B cell (primary cell): ENCODE data around the gene ZMYM4. TPM values are rescaled to one million over a fixed set of nuclear protein-coding genes. Genes with fewer than 3 reads are reported as not detected.

ENCODE experiments used
- ATAC-seq: fragments of 200-7000 bp; cut with Tn5 transposase; one replicate; pipeline ENCODE4 v1.10.0; 2021; ENCODE audit warnings: low read depth, mild to moderate bottlenecking, moderate number of reproducible peaks, moderate library complexity
- CTCF ChIA-PET: fragments of 350-600 bp; sonication (Branson Sonifier 250); formaldehyde crosslinking; loops from one replicate; lab custom pipeline; 2021; ENCODE audit warnings: antibody characterized with exemption, inconsistent platforms; lab: Charles Lee
- POLR2A ChIA-PET: fragments of 350-600 bp; sonication (Branson Sonifier 250); formaldehyde crosslinking; loops from one replicate; lab custom pipeline; 2021; ENCODE audit warnings: antibody characterized with exemption; lab: Charles Lee
- DNase-seq: peaks from one replicate; pipeline ENCODE4 v3.0.0; 2013
- H2AFZ ChIP-seq: 2 replicates; pipeline ENCODE4 v1.6.1; 2012; ENCODE audit warnings: mild to moderate bottlenecking, low read depth, low read length; ENCODE audit not compliant: insufficient read depth, poor library complexity, severe bottlenecking
- H3K27ac ChIP-seq, 2 donors: 1 replicate in 1 of 2; 2 replicates in 1 of 2; pipeline ENCODE4 v1.5.1; 2012 to 2013; ENCODE audit warnings: low read length in 2 of 2, mild to moderate bottlenecking in 2 of 2, moderate library complexity in 1 of 2
- H3K27me3 ChIP-seq, 4 experiments: fragments of 200-600 bp in 1 of 4; sonication (generic) in 1 of 4; replicated peaks in 1 of 4; 1 replicate in 2 of 4; 2 replicates in 2 of 4; pipeline versions ENCODE4 v1.6.1 to v1.7.0; 2013 to 2016; ENCODE audit warnings: low read length in 3 of 4, mild to moderate bottlenecking in 2 of 4, mixed read lengths in 1 of 4, moderate library complexity in 1 of 4; ENCODE audit not compliant: insufficient read depth in 4 of 4, control insufficient read depth in 3 of 4; ENCODE audit errors: control extremely low read depth in 1 of 4
- H3K36me3 ChIP-seq, 2 experiments: replicated peaks in 1 of 2; 1 replicate in 1 of 2; 2 replicates in 1 of 2; pipeline versions ENCODE4 v1.6.1 to v1.7.1; 2013; ENCODE audit warnings: low read length in 1 of 2; ENCODE audit not compliant: insufficient read depth in 2 of 2, control insufficient read depth in 1 of 2; ENCODE audit errors: control extremely low read depth in 1 of 2, extremely low read depth in 1 of 2
- H3K4me1 ChIP-seq, 2 donors: fragments of 200-600 bp in 1 of 2; sonication (generic) in 1 of 2; 1 replicate in 1 of 2; 2 replicates in 1 of 2; pipeline versions ENCODE4 v1.5.1 to v1.6.1; 2013 to 2017; ENCODE audit warnings: low read length in 2 of 2; ENCODE audit not compliant: control insufficient read depth in 2 of 2, insufficient read depth in 2 of 2
- H3K4me2 ChIP-seq: replicated peaks from 2 replicates; pipeline ENCODE3; 2012; ENCODE audit warnings: mild to moderate bottlenecking, low read depth, low read length; ENCODE audit not compliant: poor library complexity, severe bottlenecking
- H3K4me3 ChIP-seq, 5 experiments: fragments of 200-600 bp in 1 of 5; sonication (generic) in 1 of 5; 1 replicate in 3 of 5; 2 replicates in 2 of 5; pipeline versions ENCODE4 v1.5.1 to v1.7.0; 2011 to 2016; ENCODE audit warnings: low read length in 4 of 5, mild to moderate bottlenecking in 4 of 5, low read depth in 2 of 5, control low read depth in 1 of 5, moderate library complexity in 1 of 5; ENCODE audit not compliant: insufficient read depth in 1 of 5; ENCODE audit errors: control extremely low read depth in 1 of 5, extremely low read depth in 1 of 5
- H3K79me2 ChIP-seq: fragments of 200-600 bp; sonication (generic); one replicate; pipeline ENCODE4 v1.6.0; 2016; ENCODE audit warnings: low read length; ENCODE audit not compliant: control insufficient read depth, insufficient read depth
- H3K9ac ChIP-seq: fragments of 200-600 bp; sonication (generic); 2 replicates; pipeline ENCODE4 v1.6.1; 2017; ENCODE audit warnings: mild to moderate bottlenecking, low read length, moderate library complexity
- H3K9me3 ChIP-seq, 3 donors: one replicate each; pipeline versions ENCODE4 v1.6.1 to v1.7.1; 2013; ENCODE audit warnings: low read length in 2 of 3; ENCODE audit not compliant: control insufficient read depth in 2 of 3, insufficient read depth in 1 of 3; ENCODE audit errors: control extremely low read depth in 1 of 3
- H4K20me1 ChIP-seq: 2 replicates; pipeline ENCODE4 v1.6.0; 2012; ENCODE audit warnings: mild to moderate bottlenecking, low read length; ENCODE audit not compliant: insufficient read depth, control insufficient read depth, poor library complexity, severe bottlenecking
- H3K27ac Mint-ChIP-seq: one replicate; pipeline ENCODE4 v1.8.0; 2021; ENCODE audit warnings: mixed read lengths
- H3K27me3 Mint-ChIP-seq: one replicate; pipeline ENCODE4 v1.8.0; 2021; ENCODE audit warnings: mixed read lengths
- H3K4me1 Mint-ChIP-seq: one replicate; pipeline ENCODE4 v1.8.0; 2021; ENCODE audit warnings: mixed read lengths
- H3K4me3 Mint-ChIP-seq: one replicate; pipeline ENCODE4 v1.8.0; 2021; ENCODE audit warnings: mixed read lengths
- H3K9me3 Mint-ChIP-seq: one replicate; pipeline ENCODE4 v1.8.0; 2022; ENCODE audit warnings: mixed read lengths; ENCODE audit not compliant: insufficient read depth
- EZH2 ChIP-seq: IDR thresholded peaks from 2 replicates; pipeline ENCODE4 v1.6.1; 2012; ENCODE audit warnings: borderline replicate concordance, low read depth, mild to moderate bottlenecking, moderate library complexity, low read length; ENCODE audit not compliant: insufficient read depth, poor library complexity, severe bottlenecking
- WGBS: methylation state at CpG from one replicate; pipeline ENCODE4 v1.1.5; 2013; ENCODE audit warnings: missing lambda C conversion rate; ENCODE audit not compliant: insufficient coverage; 5-methylcytosine and 5-hydroxymethylcytosine counted together
- intact Hi-C: fragments of 100-400 bp; cut with micrococcal nuclease; formaldehyde crosslinking; loops from one replicate; pipeline ENCODE4 v1.10.0; 2022
- polyA plus RNA-seq: library from polyadenylated mRNA; depleted of rRNA; stranded (reverse); fragments of >200 nt; gene quantifications from 2 replicates; pipeline ENCODE4 v1.2.3, GENCODE V29; 2012
- total RNA-seq, 2 donors: library from RNA; stranded (reverse); fragments of 120-200 nt in 1 of 2; gene quantifications; 1 replicate in 1 of 2; 2 replicates in 1 of 2; pipeline versions ENCODE4 v1.2.3 to v1.2.4, GENCODE V29; 2013 to 2022
- TF ChIP-seq, protein P1 (sequence below): fragments of 200-600 bp; IDR thresholded peaks from one replicate; pipeline ENCODE4 v1.8.0; 2022; ENCODE audit warnings: antibody characterized with exemption, mild to moderate bottlenecking

The ZMYM4 gene
- total and polyA plus RNA-seq, 2 donors (not counting 1 experiment from before 2014, with no cell fraction given): 7.2 to 45.2 TPM

DNA sequence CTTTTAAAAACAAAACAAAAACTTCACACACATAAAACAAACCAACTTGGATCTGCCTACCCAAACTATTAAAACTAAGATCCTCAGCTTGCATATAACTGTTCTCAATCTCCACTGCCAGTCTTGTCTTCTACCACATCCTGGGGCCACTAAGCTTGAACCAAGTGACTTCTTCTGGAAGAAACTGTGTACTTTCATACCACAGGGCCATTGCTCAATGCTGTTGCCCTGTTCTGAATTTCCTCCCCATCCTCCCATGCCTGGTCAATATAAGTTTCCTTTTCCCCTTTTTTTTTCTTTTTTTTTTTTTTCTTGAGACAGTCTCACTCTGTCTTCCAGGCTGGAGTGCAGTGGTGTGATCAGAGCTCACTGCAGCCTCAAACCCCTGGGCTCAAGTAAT, 178.8 kb downstream of the ZMYM4 start:
- Histone ChIP-seq H3K9ac (no peak overlapping the region), H3K9me3 (no peaks in the 10 kb centered on the region), H3K27ac (no peak overlapping the region), H3K4me1 (no peaks in the 10 kb centered on the region), H3K27me3 (no peaks in the 10 kb centered on the region), H2AFZ (no peak overlapping the region), H3K79me2 (no peaks in the 10 kb centered on the region), H4K20me1 (no peaks in the 10 kb centered on the region), H3K36me3 (peaks cover 2 to 80% of the 10 kb centered on the region in 2 experiments), H3K4me3 (peak overlapping the region in 1 of 5 experiments; percentile 48), H3K4me2 (no peak overlapping the region)
- ATAC-seq (no peak), DNase-seq (no peak)
- intact Hi-C loops: no loop called here
- Mint-ChIP-seq H3K4me1 (no peaks in the 10 kb centered on the region), H3K27ac (no peak overlapping the region), H3K27me3 (no peaks in the 10 kb centered on the region), H3K9me3 (no peaks in the 10 kb centered on the region), H3K4me3 (no peak overlapping the region)
- ChIA-PET CTCF (interaction anchor here (1.6 kb wide), 1 partner anchor 118 kb away, joined by 4 read pairs; no protein-coding TSS in a partner anchor), POLR2A (no interaction called here)
- no peak for TF ChIP-seq EZH2
- TF ChIP-seq, protein P1, sequence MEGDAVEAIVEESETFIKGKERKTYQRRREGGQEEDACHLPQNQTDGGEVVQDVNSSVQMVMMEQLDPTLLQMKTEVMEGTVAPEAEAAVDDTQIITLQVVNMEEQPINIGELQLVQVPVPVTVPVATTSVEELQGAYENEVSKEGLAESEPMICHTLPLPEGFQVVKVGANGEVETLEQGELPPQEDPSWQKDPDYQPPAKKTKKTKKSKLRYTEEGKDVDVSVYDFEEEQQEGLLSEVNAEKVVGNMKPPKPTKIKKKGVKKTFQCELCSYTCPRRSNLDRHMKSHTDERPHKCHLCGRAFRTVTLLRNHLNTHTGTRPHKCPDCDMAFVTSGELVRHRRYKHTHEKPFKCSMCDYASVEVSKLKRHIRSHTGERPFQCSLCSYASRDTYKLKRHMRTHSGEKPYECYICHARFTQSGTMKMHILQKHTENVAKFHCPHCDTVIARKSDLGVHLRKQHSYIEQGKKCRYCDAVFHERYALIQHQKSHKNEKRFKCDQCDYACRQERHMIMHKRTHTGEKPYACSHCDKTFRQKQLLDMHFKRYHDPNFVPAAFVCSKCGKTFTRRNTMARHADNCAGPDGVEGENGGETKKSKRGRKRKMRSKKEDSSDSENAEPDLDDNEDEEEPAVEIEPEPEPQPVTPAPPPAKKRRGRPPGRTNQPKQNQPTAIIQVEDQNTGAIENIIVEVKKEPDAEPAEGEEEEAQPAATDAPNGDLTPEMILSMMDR: no peak

DNA sequence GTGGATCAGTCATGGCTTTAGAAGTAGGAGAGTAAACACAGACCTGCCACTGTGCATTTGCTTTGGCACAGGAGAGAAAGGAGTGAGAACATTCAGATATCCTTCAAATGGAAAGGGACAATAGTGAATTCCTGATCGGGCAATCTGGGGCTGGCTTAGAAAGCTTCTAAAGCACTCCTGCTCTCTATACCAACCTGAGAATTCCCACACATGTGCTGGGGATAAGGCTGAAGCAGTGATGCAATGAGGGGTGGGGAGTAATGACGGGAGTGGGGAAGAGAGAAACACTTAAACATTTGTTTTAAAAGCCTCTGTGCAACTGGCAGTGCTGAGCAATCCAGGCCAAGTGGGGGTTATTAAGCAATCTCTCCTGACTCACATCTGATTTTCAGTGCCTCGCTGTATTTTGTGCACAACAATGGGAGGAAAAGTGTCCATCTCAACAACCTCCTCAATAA, 179.9 kb downstream of the ZMYM4 start:
- Histone ChIP-seq H3K4me3 (no peak overlapping the region), H3K9ac (no peak overlapping the region), H3K27me3 (no peaks in the 10 kb centered on the region), H3K79me2 (no peaks in the 10 kb centered on the region), H3K27ac (no peak overlapping the region), H3K9me3 (no peaks in the 10 kb centered on the region), H3K36me3 (peaks cover 2 to 76% of the 10 kb centered on the region in 2 experiments), H4K20me1 (no peaks in the 10 kb centered on the region), H2AFZ (no peak overlapping the region), H3K4me1 (no peaks in the 10 kb centered on the region), H3K4me2 (no peak overlapping the region)
- intact Hi-C loops: no loop called here
- no peak for TF ChIP-seq EZH2
- TF ChIP-seq, protein P1: no peak
- no peak for ATAC-seq
- ChIA-PET CTCF (interaction anchor here (1.0 to 8.5 kb wide), 5 partner anchors 34 to 279 kb away, joined by 3 to 102 read pairs (median 3); no protein-coding TSS in a partner anchor), POLR2A (no interaction called here)
- H3K4me3 Mint-ChIP-seq: no peak overlapping the region
- no peaks in the 10 kb centered on the region for H3K4me1 Mint-ChIP-seq
- H3K27ac Mint-ChIP-seq: no peak overlapping the region
- WGBS: 92% methylated on average over 2 of the region's 3 CpGs
- no peaks in the 10 kb centered on the region for H3K27me3 Mint-ChIP-seq
- no peaks in the 10 kb centered on the region for H3K9me3 Mint-ChIP-seq
- DNase-seq: no peak
